Right renal pelvis (tissue), 4 donors: Measurements from ENCODE around the gene SLC2A10. TPM values are rescaled to one million over a fixed set of nuclear protein-coding genes. Genes with fewer than 3 reads are reported as not detected.
"Not testable (repeated sequence)": the region's sequence is repeated elsewhere in the genome, so short reads cannot be mapped to it uniquely, and the experiment has no call there.

Source experiments
- DNase-seq, 4 donors: peaks; one replicate each; pipeline ENCODE4 v3.0.0-alpha.2; 2013; ENCODE audit warnings: low read depth in 4 of 4, low spot score in 3 of 4, missing footprints in 1 of 4
- polyA plus RNA-seq, 4 donors: library from polyadenylated mRNA; unstranded; fragments of 120-200 nt; gene quantifications; one replicate each; pipeline ENCODE4 v1.2.1, GENCODE V29; 2013; ENCODE audit not compliant: insufficient read length in 4 of 4

Gene SLC2A10
- 10 to 100 TPM; 16.9 to 17.7 (median 17.1) TPM for polyA plus RNA-seq

DNA sequence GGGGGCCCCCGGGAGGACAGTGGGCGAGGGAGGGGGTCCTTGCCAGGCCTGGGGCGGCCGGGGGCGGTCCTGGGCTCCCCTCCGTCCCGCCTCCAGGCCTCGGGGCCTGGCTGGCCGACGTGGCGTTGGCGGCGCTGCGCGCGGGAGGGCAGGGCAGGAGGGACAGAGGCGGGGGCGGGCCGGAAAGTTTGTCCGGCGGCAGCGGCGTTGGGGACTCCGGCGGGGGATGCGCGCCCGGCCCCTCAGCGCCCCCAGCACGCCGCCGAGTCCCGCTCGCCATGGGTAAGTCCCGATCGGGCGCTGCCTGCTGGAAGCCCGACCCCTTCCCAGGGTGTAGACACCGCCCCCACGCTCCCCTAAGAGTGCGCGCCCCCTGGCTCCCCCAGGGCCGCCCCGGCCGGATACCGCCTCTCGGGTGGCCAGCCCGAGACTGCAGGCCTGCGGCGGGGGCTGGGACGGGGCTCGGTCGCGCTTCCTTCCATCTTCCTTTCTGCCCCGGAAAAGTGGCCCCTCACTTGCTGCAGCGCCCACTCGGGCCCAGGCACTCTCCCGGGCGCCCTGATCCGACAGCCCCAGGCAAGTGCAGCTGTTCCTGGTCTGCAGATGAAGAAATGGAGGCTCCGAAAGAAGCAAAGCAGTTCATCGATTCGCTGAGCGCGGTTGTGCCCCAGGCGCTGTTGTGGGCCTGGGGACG is at the start of gene SLC2A10:
SLC2A10 (plus strand) TSS at position 191 of the 694 bp plus-strand sequence; CDS start at position 279, 88 bp downstream.
- peak in 2 of 4 donors; percentile 54 to 55 for DNase-seq

DNA sequence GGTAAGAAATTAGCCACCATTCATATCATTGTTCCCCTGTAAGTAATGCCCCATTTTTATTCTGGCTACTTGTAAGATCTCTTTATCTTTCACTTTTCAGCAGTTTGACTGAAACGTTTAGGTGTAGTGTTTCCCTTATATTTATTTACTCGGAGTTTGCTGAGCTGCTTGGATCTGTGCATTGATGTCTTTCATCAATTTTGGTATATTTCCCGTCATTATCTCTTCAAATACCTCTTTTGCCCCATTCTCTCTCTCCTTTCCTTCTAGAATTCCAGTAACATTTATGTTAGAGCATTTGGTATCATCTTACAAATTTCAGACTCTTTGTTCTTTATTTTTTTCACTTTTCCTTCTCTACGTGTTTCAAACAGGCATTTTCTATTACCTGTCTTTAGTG is 49.0 kb upstream of the SLC2A10 start:
- no peak for DNase-seq

DNA sequence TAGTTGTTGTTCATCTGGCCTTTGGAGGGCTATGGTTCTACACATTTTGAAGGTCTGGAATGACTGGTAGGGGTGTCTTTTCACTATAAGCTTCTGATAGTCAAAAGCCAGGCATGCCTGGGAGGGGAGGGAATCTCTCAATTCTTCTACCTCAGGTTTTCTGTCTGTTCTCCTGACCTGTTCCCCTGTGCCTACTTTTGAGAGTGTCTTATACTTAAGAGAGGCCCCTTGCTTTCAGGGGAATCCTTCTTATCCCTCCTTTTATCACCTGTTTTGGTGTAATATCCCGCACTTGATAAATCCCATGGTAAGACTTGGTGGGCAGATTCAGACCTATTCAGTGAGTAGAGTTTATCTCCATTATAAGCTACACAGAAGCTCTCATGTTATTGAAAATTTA is 47.8 kb upstream of the SLC2A10 start:
- DNase-seq: no peak

DNA sequence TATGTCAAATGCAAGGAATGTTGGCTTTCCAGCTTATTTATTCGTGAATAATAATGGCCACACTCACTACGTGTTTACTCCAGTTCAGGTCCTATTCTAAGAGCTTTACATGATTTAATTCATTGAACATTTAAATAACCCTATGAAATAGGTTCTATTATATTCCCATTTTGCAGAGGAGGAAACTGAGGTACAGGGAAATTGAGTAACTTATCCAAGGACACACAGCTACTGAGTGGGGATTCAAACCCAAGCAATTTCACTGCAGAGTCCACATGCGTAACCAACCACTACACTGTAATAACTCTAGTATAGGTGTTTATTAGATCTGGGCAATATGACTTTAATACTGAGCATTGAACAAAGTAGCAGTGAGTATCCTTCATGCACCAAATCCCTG is 45.9 kb upstream of the SLC2A10 start:
- DNase-seq: no peak

GRCh38 chr20:46665602-46666001 is 43.8 kb upstream of the SLC2A10 start:
- DNase-seq: no peak

DNA sequence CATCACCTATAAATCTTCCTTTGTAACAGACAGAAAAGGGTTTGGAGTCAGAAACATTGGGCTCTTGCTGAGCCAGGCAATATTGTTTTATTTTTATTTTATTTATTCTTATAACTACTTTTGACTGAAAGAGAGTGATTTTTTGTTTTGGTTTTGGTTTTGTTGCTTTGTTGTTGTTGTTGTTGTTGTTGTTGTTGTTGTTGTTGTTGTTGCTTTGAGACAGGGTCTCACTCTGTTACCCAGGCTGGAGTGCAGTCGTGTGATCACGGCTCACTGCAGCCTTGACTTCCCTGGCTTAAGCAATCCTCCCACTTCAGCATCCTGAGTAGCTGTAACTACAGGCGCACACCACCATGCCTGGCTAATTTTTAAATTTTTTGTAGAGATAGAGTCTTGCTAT is 43.1 kb upstream of the SLC2A10 start:
- no peak for DNase-seq

GRCh38 chr20:46666818-46667515 is 42.5 kb upstream of the SLC2A10 start:
- no peak for DNase-seq

DNA sequence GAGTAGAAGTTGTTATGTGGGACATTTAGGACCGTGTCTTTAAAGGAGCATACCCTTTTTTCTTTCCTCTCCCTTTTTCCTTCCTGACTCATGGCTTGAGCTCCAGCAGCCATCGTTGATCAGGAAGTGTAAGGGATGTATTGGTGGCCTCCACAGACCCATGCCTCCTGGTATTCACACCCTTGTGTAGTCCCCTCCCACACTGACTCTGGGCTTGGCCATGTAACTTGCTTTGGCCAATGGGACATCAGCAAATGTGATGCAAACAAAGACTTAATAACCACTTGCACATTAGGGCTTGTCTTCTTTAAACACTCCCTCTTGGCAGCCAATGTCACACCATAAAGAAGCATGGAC is 39.2 kb upstream of the SLC2A10 start:
- no peak for DNase-seq

DNA sequence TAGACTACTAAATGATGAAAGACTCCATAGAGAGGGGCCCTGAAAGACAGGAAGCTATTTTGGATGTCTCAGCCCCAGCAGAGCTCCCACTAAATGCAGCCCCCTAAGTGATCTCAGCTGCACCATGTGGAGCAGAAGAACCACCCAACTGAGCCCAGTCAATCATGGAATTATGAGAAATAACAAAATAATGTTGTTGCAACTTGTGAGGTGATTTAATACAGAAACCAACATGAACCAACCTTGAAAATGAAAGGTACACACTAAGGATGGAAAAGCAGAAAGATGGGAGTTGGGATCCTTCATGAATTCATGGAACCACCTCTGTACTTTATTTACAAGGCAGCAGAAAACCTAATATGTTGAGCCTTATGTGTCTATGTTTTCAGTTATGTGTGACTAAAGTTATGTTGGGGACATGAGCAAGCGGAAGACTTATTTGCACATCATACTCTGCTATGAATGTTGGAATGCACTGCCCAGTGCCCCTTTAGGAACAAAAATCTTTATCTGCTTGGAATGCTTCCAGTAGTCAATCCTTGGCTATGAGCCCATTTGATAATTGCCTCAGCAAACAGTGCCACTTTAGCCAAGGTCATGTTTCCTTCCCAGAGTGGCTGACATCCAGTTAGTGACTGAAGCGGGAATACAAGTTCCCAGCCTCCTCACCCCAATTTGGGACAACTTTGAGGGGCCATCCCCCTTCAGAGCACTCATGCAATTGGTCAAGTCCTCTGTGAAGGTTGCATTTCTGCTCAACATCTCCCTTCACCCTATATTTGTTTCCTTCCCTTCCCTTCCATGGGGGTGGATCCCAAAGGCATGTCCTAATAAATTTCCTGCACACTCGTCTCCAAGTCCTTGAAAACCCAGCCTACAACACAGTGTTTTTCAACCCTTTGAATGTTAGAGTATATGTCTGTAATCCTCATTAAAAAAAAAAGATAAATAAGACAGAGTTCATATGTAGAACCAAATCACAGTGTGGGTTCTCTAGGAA is 38.6 kb upstream of the SLC2A10 start:
- DNase-seq: no peak

- no peak for DNase-seq
Measured at GRCh38 chr20:46671866-46672542, 37.4 kb upstream of the SLC2A10 start.

GRCh38 chr20:46672543-46673148 is 36.8 kb upstream of the SLC2A10 start:
- no peak for DNase-seq

GRCh38 chr20:46673394-46674252 is 35.8 kb upstream of the SLC2A10 start:
- DNase-seq: no peak

- no peak for DNase-seq
Measured at GRCh38 chr20:46674253-46675083, 35.0 kb upstream of the SLC2A10 start.

DNA sequence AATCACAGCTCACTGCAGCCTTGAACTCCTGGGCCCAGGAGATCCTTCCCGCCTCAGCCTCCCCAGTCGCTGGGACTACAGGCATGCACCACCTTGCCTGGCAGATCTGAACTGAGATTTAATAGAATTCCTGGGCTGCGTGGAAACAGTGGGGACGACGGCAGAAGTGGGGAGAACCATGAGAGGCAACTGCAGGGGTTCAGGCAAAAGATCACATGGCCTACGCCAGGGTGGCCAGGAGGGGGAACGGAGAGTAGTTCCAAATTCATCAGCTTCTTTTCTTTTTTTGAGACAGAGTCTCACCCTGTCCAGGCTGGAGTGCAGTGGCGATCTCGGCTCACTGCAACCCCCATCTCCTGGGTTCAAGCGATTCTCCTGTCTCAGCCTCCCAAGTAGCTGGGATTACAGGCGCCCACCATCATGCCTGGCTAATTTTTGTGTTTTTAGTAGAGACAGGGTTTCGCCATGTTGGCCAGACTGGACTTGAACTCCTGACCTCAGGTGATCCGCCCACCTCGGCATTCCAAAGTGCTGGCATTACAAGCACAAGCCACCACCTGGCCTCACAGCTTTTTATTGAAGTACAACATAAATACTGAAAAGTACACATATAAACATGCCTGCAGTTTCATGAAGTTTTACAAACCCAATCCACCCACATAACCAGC is 32.7 kb upstream of the SLC2A10 start:
- DNase-seq: not testable (repeated sequence)

DNA sequence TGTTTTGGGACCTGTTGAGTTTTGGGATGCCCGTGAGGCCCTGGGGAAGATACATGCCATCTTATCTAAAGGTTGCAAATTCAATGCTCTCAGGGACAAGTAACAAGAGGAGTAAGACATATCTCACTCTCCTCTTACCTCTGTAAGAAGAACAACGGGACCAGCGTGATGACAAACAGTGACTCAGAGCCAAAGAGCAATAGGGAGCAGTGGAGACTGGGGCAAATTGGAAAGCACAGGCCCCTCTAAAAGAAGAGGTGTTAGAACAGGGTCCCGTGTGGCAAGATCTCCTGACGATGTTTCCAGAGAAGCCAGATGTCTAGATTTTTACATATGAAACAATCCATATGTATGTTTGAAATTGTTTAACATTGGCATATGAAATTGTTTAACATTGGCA is 31.8 kb upstream of the SLC2A10 start:
- DNase-seq: no peak

GRCh38 chr20:46678516-46678915 is 30.9 kb upstream of the SLC2A10 start:
- DNase-seq: no peak

GRCh38 chr20:46680684-46681031 is 28.8 kb upstream of the SLC2A10 start:
- DNase-seq: no peak
